Stimulated activated naive CD4-positive, alpha-beta T cell (primary cell): ENCODE measurements around the gene FRMPD4.

Experiments used
- DNase-seq, 6 experiments: peaks; one replicate each; lab custom pipeline; 2025; lab: John Stamatoyannopoulos, UW

FRMPD4 gene

DNA sequence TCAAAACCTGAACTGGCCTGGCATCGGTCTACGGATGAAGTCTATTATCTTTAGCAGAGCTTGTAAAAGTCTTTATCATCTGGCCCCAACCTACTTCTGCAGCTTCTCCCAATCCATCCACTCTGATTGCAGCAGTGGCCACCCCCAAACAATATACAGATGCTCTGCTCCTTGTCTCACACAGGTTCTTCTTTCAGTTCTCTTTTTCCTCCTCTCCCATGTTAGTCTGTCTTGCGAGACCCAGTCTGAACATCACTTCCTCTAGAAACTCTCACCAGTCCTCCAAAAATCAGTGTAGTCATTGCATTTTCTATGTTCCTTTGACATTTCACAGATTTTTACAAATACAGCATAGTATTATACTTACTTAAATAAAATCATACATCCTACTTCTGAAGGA is 163.0 kb downstream of the FRMPD4 start:
- DNase-seq, result no peak

DNA sequence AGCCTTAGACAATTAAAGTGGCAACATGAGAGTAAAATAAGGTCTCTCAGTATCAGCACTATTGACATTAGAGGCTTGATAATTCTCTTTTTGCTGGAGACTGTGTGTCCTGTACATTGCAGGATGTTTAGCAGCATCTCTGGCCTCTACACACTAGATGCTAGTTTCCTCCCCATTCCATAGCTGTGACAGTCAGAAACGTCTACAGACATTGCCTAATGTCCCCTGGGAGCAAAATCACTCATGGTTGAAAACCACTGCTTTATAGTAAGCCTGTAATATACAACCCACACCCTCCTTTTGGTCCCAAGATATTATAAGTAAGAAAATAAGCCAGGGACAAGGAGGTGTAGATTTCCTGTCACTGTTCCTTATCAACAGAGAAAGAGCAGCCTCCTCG is 166.0 kb downstream of the FRMPD4 start:
- DNase-seq, result no peak

DNA sequence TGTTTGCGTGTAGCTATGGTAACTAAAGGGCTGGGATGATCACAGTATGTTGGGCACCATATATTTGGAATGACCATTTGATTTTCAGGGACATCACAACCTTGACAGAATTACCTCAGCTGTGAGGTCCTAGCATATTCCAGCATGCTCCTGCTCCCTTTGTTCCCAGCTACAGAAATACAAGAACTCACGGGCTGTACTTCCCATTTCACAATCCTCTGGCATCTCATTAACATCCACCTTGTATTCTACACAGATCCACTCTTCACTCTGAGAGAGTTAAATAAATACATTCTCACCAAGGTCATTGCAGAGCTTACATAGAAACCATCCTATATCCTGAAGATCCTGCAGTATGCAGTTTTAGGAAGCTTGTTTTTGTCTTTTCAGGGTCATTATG is 169.7 kb downstream of the FRMPD4 start:
- DNase-seq, result no peak

DNA sequence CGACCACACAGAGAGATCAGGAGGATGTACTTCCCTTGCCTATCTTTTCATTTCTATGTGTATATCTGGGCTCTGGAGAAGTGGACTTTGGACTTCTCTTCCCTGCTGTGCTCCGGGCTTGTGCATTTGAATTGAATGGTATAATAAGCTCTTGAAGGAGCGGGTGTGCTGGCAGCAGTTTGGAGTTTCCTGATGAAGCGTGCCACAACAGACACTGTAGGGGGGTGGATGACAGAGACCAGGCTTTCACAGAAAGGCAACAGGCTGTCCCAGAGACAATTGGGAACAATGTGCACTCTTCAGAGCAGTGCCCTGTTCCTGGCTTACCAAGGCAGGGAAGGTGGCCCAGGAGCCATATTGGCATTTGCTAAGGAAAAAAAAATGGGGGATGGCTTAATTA is 170.1 kb downstream of the FRMPD4 start:
- no peak for DNase-seq

DNA sequence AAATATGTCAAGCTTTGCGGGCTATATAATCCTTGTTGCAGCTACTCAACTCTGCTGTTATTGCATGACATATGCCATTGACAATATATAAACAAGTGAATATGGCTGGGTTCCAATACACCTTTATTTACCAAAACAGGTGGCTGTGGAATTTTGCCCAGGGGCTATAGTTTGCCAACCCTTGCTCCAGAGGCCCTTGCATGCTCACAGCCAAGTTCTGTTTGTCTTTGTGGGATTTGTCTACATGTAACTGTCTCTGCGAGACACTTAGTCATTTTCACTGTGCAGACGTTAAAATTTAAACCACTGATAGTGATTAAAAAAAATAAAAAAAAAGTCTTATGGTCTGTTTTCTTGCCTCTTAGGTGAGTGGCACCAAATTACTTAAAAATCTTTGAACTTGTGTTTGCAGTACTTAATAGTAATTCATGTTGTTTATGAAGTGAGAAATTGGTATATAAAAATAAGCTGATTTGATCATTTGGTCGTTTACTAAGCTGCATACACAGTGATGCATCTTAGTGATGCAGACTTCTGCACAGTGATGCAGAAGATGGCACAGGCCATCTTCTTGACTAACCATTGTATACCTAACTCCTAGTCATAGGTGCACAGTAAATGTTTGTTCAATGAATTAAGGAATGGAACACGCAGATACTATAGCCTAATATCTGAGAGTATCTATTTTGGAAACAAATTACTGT is 170.9 kb downstream of the FRMPD4 start:
- no peak for DNase-seq

- DNase-seq, result no peak
Observed at GRCh38 chrX:12309744-12310076, 171.4 kb downstream of the FRMPD4 start.

DNA sequence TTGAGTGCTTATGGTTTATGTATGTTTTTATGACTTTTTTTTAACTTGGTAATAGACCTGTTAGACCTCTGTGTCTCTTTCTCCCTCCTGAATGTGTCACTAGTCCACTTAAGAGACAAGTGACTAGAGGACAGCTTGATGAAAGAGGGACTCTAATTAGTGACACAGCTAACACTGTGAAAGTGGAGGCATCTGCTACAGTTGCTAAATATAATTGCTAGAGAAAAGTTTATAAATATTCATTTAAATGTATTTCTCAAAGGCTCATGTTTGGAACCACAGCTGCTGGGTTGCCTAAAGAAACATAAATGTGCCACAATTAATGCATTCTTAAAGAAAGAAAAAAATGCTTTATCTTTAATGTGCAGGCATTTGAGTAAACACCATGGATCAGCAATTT is 176.4 kb downstream of the FRMPD4 start:
- DNase-seq, result no peak

DNA sequence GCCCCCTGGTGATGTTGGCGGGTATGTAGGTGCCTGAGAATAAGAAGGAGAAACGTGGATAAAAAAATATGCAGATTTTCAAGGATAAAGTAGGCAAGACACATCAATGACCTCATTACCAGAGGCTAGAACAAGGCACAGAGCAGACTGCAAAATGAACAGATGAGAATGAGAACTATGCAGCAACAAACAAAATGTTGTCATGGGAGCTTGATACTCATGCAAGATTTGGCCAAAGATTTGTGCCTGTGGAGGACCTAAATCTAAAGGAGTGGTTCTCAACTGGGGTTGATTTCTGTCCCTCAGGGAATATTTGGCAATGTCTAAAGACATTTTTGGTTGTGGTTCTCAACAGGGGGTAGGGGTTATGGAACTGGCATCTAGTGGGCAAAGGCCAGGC is 177.3 kb downstream of the FRMPD4 start:
- DNase-seq, result no peak

- no peak for DNase-seq
Observed at GRCh38 chrX:12319003-12319519, 180.8 kb downstream of the FRMPD4 start.

DNA sequence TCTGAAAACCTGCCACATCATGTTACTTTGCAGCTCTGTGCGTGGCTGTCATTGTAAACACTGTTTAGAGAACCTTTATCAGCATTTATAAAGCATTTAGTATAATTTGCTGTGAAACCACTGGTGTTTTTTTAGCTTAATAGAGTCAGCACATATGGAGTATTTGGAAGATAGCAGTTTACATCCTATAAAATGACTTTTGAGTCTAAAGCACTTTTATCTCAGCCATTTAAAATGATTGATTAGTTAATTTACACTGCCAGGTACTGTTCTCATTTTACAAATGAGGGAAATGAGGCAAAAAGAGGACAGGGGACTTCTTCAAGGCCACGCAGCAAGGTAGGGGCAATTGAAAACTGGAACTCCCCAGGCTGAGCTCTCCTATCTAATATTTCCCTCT is 181.7 kb downstream of the FRMPD4 start:
- no peak for DNase-seq

GRCh38 chrX:12322031-12322430 is 183.8 kb downstream of the FRMPD4 start:
- DNase-seq, result no peak

- DNase-seq, result no peak
Observed at GRCh38 chrX:12325171-12325570, 186.9 kb downstream of the FRMPD4 start.

- no peak for DNase-seq
Observed at GRCh38 chrX:12327836-12328235, 189.6 kb downstream of the FRMPD4 start.

- DNase-seq, result no peak
Observed at GRCh38 chrX:12329476-12329875, 191.2 kb downstream of the FRMPD4 start.

DNA sequence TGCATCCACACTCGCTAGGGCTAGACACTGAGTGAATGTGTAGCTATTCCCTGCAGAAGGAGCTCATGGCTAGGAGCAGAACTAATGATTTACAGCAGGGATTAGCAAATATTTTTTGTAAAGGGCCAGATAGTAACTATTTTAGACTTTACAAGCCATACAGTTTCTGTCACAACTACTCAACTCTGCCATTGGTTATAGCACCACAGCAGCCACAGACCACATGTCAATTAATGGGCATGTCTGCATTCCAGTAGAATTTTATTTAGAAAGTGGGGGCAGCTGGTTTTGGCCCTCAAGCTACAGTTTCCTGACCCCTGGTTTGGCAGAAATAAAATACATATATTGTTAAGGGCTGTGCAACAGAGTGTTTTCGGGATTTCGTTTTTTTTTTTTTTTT is 192.6 kb downstream of the FRMPD4 start:
- DNase-seq, result no peak

GRCh38 chrX:12332786-12333347 is 194.6 kb downstream of the FRMPD4 start:
- no peak for DNase-seq

GRCh38 chrX:12339921-12340320 is 201.6 kb downstream of the FRMPD4 start:
- no peak for DNase-seq

DNA sequence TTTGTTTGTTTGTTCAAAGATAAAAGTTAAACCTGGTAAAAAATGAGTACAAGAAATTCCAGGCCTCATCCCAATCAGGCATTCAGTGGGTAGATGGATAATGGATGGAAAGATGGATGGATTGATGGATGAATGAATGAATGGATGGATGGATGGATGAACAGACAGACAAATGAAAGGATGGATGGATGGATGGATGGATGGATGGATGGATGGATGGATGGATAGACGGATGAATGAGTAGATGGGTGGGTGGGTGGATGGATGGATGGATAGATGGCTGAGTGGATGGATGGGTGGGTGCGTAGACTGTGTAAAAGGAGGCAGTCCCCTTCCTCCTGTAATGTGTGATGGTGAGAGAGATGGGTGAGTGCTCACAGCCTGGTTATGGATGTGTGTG is 206.7 kb downstream of the FRMPD4 start:
- no peak for DNase-seq

GRCh38 chrX:12349201-12349600 is 210.9 kb downstream of the FRMPD4 start:
- DNase-seq, result no peak

DNA sequence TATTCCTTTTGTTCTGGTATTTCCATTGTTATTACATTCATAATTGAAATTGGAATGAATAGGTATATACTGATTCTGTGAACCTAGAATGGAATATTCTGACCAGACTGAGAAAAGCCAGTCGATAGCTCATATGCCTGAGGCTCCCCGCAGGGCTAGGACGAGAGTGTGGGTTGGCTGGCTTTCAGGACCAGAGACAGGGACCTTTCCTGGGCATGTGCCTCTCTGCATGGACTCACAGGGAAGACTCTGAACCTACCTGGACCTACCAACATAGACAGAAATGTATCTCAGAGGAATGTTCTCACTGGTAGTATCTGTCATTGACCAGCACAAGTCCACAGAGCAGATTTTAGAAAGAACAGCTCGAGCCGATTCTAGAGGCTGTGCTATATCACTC is 214.6 kb downstream of the FRMPD4 start:
- no peak for DNase-seq

- DNase-seq, result no peak
Observed at GRCh38 chrX:12360383-12360782, 222.1 kb downstream of the FRMPD4 start.

DNA sequence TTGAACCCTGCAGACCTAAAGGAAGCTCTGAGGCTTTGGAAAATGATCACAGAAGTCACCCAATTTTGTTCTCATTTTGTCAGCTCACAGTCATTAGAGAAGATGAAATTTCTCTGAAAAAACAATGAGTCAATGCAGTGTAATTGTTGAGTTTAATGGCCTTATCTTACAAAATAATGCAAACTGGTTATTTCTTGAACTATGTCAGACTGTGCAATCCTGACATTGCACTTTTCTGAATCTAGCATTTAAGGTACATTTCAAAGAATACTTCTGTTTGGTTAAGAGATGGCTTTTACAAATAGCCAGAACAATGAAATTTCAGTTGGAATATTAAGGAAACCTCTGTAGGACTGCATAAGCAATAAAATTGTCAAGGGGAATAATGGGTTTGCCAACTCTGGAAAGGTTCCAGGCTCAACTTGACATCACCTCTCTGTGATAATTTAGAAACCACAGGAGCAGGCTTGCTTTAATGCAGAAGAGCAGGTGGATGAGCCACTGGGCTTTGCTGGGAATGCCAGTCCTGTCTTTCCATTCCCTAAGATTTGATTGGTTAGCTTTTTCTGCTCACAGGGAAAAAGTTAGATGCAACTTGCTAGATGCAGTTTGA is 222.8 kb downstream of the FRMPD4 start:
- no peak for DNase-seq

- no peak for DNase-seq
Observed at GRCh38 chrX:12363216-12363615, 224.9 kb downstream of the FRMPD4 start.

DNA sequence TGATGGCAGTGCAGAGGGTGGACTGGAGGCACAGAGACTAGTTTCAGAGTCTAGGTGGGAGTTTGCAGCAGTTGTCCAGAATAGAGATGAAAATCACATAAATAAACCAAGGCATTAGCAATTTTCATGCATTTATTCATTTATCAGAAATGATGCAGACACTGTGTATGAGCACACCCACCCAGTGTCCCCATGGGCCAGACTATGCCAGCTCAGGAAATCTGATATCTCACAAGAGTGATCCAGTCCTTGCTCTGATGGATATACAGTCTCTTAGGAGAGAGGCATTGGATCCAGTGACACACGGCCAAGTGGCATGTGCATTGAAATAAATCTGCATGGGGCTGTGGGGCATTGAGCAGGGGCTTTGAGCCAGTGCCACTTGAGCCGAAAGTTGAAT is 228.2 kb downstream of the FRMPD4 start:
- no peak for DNase-seq
